Measurements from ENCODE around the gene ALDH3A2. TPM values are rescaled to one million over a fixed set of nuclear protein-coding genes. Genes with fewer than 3 reads are reported as not detected.

Gene ALDH3A2
- polyA plus RNA-seq, 1 donor = 37.3 TPM

DNA sequence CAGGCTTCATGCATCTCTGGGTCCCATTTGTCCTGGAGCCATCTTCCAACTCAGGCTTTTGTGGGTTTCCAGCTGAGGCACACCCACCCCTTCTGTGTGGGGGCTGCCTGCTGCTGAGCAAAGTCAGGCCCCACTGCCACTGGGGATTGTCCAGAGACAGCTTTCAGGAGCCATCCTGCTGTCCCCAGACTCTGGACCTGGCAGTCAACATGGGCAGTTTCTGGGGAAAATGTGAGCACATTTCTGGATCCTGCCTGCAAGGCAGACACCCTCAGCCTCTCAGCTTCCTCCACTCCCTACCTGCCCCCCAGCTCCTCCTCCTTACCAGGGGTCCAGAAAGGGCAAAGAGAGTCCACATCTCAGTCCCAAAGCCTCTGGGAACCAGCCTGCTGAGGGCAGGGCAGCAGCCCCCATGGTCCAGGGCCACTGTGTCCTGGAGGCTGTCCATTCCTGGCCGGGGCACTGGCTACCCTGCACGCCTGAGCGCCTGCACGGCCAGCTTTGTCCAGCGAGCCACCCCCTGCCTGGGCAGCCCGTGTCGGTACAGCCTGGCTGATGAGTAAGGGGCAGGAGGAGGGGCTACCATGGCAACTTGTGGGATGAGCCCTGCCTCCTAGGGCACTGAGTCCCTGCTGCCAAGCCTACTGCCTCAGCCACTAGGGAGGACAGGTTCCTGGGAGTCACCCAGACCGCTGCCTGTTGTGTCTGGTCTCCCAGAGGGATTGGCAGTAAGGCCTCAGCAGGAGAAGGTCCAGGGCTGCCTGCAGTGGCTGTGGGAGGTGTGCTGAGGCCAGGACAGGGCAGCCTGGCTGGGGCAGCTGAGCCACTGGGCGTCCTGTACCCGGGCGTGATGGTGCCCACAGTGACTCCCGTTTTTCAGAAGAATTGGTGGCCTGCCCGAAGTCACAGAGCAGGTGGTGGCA, 67.8 kb downstream of the ALDH3A2 start, which contains the start of gene SLC47A2:
Gene SLC47A2, minus strand, starts transcription at position 477 of the 923 bp plus-strand sequence. Its CDS starts 29 bp downstream, at position 448.
- no peak for DNase-seq

DNA sequence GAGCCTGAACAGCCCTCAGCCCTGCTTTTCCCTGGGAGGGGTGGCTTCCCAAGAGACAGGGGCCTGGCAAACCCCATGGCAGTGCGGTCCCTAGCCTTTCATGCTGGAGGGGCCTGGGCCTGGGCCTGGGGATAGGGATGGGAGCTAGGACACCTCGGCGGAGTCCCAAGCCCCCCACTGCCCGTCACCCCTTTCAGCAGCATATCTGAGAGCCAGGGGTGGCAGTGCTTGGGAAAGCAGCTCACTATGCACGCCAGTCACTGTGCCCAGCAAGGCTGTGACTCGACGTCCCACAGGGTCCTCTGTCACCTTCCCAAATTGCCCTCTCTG, 68.4 kb downstream of the ALDH3A2 start:
- DNase-seq = no peak

DNA sequence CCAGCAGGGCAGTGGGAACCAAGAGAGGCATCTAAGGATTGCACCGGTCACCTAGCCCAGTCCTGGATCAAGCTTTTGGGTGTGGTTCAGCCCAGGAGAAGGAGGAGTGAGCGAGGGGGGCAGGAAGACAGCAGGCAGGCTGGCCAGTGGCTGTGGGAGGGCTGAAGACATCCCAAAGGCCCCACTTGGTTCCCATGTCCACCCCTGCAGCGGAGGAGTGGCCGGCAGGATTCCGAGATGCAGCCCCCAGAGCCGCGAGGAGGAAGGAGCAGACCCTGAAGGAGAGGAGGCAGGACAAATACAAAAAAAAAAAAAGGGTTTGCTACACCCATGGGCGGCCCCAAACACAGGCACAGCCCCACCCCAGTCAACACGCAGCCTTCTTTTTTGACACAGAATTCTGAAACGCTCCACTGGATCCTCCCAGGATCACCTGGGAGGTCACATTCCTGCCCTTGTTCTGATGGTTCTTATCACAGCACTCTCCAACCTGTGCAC, 68.9 kb downstream of the ALDH3A2 start:
- no peak for DNase-seq

DNA sequence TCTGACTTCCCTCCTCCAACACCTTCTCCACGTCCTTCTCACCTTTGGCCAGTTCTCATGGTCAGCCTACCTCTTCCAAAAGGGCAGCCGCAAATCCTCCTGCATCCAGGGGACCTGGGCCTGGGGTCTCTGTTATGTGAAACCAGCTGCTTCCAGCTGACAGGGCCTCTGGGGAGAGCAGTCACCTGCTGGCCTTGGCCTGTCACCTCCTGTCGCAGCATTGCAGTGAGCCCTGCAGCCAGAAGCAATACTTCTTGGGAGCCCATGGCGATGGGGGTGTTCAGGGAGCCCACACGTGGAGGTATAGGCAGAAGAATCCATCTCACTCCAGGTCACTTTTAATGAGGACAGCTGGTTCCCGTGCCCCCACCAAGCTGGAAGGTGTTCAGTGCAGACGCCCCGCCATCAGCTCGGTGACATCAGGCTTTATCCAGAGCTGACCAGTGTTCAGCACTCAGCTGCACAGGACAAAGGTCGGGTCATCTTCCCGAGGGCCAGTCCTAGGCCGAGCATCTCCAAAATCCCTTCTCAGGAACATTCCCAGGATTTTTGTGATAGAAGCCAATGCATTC, 69.6 kb downstream of the ALDH3A2 start:
- DNase-seq = no peak

DNA sequence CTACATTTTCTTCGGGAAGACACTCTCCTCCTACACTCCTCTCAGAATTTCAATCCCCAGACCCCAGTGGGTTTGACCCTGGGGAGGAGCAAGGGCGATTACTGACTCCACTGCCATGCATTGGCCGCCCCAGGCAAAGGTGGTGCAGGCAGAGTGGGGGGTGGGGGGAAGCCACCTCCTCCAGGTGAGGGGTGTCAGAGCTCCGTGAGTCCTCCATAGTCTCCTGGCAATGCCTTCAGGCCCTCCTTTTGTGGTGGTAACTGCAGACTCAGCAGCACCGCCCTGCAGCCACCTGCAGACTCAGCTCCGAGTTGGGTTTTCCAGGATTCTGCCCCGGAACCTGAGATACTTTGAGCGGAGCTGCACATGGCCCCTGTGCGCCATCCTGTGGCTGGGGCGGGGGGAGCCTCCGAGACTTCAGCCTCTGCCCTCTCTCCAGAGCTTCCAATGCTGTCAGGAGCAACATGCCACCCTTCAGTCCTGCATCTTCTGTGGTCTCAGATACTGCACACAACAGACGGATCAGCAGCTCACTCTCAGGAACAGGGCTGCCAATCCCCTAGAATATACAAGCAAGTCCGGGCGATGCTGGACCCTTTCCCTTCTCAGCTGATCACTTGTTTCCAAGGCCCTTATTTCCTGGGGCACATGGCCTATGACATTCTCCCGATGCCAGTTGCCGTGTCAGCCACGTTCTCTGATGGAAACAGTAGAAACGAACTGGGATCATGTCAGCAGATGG, 70.2 kb downstream of the ALDH3A2 start:
- DNase-seq = no peak

DNA sequence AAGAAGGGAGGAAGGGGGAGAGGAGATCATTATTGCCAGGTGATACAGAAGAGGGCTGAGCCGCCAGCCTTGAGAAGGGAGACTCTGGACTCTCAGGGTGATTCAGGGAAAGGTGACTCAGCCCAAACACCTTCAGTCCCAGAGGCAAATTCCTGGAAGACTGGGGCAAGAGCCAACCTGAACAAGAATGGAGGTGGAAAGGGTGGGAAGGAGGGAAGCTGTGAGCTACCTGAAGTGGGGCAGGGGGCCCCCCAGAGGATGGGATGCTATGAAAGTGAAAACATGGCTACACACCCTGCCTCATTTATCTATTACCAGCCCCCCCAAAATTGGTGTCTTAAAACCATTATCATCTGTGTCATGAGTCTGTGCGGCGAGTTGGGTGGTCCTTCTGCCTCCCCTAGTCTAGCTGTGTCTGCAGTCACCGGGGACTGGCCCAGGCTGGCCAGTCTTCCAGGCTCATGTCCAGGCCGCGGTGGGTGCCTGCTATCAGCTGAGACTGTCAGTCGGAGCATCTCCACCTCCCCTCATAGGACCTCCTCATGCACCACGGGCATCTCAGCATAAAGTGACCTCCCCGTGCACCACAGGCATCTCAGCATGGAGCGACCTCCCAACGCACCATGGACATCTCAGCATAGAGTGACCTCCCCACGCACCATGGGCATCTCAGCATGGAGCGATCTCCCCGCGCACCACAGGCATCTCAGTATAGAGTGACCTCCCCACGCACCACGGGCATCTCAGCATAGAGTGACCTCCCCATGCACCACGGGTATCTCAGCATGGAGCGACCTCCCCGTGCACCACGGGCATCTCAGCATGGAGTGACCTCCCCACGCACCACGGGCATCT, 71.0 kb downstream of the ALDH3A2 start:
- DNase-seq = no peak

DNA sequence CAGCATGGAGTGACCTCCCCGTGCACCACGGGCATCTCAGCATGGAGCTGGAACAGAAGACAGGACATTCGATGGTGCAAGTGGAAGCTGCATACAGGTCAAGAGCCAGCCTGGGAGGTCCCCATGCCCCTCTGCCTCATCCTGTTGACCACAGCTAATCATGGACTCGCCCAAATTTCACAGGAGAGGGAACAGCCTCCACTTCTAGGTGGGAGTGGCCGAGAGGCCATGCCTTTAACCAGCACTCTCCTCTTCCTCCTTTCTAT, 71.6 kb downstream of the ALDH3A2 start:
- DNase-seq = no peak

DNA sequence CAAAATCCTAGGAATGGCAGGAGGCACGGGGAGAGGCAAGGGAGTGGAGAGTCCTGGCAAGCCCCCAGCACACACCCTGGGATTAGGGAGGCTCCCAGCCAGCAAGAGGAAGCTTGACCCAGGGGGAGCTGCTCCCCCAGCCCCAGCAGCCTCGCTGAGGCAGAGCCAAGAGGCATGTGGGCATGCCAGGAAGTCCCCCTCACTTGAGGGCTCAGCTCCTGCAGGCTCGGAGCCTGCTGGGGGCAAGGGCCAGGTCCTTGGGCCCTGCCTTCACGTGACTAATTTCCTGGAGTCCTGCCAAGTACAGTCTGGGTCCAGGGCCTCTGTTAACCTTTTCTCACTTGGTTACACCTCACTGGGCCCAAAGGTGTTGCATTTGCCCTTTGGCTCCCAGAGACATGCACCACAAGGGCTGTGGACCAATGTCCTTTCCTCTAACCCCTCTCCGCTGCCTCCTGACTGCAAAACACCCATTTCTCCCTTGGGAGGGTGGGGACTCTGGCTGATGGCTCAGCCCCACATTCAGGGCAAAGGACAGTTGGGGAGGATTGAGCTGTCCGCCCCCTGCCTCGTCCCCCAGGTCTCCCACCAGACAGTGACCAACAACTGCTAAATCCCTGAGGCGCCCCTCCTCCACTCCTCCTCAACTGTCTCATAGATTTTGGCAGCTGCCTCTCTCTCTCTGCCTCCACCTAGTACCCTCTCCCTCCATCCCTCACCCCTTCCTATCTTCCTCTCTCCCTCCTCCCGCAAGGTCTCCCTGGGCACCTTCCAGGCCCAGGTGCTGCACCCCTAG, 72.3 kb downstream of the ALDH3A2 start:
- no peak for DNase-seq

DNA sequence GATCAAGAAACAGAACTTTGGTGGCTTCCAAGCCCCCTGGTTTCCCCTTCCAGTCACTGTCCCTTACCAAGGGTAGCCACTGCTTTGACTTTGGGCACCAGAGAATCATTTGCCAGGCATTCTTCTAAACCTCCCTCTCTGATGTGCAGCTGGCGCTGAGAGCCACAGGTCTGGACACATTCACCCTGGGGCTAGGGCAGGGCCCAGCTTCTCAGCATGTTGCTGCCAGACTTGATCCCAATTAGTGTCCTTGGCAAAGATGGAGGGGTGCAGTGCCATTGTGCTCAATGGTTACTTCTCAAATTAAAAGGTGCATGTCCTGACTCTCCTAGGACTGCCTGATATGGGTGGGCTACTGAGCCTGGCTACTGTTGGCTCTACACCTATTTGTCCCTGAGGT, 75.4 kb downstream of the ALDH3A2 start:
- DNase-seq = no peak

DNA sequence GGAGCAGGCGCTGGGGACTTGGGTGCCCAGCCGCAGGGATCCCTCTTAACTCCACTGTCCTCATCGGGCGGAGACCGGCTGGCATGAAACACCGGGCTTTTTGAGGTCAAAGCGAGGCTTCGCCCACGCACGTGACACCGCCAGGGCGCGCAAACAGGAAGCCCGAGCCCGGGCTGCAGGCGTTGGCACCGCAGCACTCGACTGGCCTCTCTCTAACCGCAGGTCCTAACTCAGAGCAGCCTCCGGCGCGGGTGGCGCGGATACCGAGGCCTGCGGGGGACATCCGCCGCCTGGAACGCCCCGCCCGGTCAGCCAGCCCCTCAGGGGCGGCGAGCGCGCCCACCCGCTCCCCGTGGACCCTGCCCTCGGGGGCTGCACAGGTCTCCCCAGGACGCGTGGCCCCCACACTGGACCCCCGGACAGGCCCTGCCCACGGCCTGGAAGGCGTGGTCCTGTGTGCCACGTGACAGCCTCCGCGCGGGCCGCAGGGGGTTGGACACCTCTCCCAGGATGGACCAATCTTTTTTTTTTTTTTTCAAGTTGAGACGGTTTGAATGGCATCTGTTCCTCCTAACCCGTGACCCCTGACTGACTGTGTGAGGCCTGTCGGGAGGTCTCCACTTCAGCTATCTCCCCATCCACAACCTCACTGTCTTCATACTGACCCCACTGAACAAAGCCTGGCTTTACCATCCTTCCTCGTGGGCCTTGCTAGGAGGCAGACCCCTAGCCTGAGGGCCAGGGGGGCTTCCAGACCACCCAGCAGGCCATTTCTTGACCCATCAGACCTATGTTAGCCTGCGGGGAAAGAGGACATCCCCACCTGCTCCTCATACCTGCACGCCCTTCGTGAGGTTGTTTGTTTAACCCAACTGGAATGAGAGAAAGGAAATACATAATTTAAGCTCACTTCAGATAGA, 76.2 kb downstream of the ALDH3A2 start:
- DNase-seq = no peak

DNA sequence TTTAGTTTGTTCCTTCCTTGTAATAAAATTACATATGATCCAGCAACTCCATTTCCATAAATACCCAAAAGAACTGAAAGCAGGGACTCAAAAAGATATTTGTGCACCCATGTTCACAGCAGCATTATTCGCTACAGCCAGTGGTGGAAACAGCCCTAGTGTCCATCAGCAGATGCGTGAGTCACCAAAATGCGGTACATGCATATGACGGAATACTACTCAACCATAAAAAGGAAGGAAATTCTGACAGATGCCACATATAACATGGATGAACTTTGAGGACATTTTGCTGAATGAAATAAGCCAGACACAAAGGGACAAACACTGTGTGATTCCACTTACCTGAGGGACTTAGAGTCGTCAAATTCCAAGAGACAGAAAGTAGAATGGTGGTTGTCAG, 76.9 kb downstream of the ALDH3A2 start:
- DNase-seq = no peak

DNA sequence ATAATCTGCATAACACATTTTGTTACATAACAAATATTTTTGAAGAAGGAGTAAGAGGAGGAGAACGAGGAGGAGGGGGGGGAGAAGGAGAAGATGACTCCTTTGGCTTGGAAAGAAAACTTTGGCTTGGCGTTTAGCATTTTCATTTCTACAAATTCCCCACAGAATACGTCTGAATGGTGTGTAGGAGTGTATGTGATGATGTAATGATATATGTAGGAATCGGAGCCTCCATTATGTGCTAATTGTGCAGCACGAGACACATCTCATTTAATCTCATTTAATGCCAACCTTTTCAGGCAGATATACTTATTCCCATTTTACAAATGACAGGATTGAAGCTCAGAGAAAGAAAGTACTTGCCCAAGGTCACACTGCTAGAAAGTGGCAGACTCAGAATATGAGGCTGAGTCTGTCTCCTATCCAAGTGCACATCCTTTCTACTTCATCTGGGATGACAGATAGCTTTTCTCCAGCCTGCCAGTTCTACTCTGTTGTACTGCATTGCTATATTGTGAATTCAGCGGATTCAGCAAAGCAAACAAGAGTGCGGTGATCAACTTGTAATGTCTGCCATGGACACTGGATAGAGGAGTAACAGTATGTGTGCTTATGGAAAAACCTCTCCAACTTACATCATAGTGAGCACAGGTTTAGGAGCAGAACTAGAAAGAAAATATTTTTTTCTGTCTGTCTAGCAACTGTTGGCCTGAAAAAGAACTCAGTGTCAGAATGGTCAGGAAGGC, 78.3 kb downstream of the ALDH3A2 start:
- no peak for DNase-seq

Other genes with a start within 250 kb of the ALDH3A2 start
- 1.9 TPM for gene RNF112, start 237.5 kb upstream of the ALDH3A2 start, polyA plus RNA-seq (ENCODE audit: insufficient read length)
- 1.3 TPM for gene SLC47A1, start 114.9 kb upstream of the ALDH3A2 start, polyA plus RNA-seq (ENCODE audit: insufficient read length)
- gene SLC47A2, start 67.8 kb downstream of the ALDH3A2 start, polyA plus RNA-seq (ENCODE audit: insufficient read length) = 0.27 TPM
- 0.18 TPM for gene ALDH3A1, start 99.5 kb downstream of the ALDH3A2 start, polyA plus RNA-seq (ENCODE audit: insufficient read length)
- 28.2 TPM for gene ULK2, start 219.2 kb downstream of the ALDH3A2 start, polyA plus RNA-seq (ENCODE audit: insufficient read length)

Data from hindlimb muscle (tissue), 1 donor.